GM12872 (cell line): Measurements from ENCODE around the gene RNASE12.

Source experiments
- CTCF ChIP-seq: IDR thresholded peaks from 3 replicates; pipeline ENCODE4 v1.5.1; 2011; ENCODE audit warnings: low read depth, mild to moderate bottlenecking, low read length, moderate library complexity; ENCODE audit not compliant: insufficient read depth

The RNASE12 gene

GRCh38 chr14:20583908-20584307 lies 7.3 kb downstream of the RNASE12 start:
- no peak for TF ChIP-seq CTCF

- no peak for TF ChIP-seq CTCF
These were observed 8.0 kb downstream of the RNASE12 start for GRCh38 chr14:20583142-20583541.

DNA sequence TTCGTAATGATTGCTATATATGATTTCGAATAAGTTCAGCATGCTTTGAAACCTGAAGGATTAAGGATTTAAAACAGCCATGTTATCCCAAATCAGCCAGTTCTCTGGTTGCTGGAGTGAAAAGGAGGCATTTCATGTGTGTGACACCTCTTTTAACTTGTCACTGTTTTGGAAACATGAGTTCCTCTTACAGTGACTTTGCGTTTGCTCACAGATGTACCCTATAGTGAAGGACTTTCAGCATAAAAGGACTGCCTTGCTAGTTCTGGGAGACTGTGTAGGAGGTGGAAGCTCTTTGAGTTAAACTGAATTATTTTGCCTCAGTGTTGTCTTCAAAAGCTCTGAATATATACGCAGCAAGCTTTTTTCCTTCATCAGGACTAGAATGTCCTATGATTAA lies 10.9 kb downstream of the RNASE12 start:
- TF ChIP-seq CTCF, result no peak

- TF ChIP-seq CTCF, result no peak
These were observed 12.2 kb downstream of the RNASE12 start for GRCh38 chr14:20578784-20579502.

DNA sequence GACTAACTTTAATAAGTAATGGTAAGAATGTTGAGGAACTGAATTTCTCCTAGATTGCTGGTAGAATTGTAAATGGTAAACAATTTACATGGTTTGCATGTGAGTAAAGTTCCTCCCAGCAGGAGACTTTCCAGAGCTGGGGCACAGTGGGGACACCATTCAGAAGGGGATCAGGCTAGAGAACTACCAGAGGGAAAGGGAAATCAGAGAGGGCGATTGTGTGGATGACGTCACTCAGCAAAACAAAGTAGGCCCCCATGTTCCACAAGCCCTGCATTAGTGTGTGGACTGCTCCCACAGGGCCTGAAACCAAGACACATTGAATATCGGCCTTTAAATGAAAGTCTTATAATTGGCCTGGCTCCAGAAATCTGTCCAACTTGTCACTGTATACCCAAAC lies 12.9 kb downstream of the RNASE12 start:
- TF ChIP-seq CTCF, result no peak

DNA sequence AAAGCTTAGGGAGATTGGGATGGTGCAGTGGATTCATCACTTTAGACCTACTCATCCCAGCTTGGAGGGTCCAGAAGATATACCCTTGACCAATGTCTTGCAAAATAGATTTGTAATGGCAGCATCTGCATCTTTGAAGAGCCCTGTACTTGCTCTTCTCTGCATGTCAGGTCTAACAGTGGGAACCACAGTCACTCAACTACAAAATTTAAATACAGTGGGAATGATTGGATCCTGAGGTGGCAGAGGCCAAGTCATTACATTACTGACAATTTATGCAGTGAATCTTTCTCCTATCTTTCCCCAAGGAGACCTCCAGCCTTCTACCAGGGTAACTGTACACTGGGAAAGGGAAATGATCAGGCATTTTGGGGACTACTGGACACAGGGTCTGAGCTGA lies 22.1 kb downstream of the RNASE12 start:
- TF ChIP-seq CTCF, result no peak

- no peak for TF ChIP-seq CTCF
These were observed 22.8 kb downstream of the RNASE12 start for GRCh38 chr14:20568393-20568792.

DNA sequence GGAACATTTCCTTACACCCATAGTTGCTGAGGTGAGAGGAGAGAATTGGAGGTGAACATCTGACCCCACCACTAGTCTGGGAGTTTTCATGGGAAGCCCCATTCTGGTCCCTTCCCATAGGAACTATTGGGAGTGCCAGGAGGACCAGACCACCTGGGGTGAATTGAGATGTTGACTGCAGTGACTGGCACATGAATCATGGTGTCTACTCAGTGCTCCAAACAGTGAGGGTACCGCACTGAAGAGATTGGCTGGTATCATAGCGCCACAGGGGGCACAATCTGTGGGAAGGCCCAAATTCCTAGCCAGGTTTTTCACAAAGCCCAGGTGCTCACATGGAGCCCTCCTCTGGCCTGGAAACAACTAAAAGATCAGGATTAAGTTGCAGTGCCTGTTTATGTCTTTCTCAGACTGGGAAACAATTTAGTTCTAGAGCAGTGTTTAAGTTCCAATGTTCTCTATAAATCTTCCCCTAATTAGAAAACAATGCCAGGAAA lies 26.6 kb downstream of the RNASE12 start:
- TF ChIP-seq CTCF, result no peak
